ENCODE data around the gene FBXO3. TPM values are rescaled to one million over a fixed set of nuclear protein-coding genes. Genes with fewer than 3 reads are reported as not detected.

The FBXO3 gene
- total and polyA plus RNA-seq, 2 of the 8 experiments (the other 6 are each of a cell fraction or from before 2014, with no cell fraction given) = 15.9 to 25.7 TPM

DNA sequence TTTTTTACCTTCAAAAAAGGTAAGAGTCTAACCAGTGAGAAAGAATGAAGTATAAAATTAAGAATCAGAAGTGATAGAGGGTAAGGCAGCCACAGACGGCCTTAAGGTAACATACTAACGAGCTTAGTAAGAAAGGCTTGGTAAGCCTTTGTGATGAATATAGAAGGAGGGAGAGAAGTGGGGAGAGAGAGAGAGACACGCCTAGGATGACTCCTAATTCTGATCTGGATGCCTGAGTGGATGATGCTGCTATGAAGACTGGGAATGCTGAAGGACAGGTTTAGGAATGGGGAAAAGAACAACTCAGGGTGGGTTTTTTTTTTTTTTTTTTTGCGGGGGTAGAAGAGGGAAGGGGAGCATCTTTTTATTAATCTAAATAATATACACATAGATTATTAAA is 4.8 kb downstream of the FBXO3 start (continued):
- no peak for TF ChIP-seq CTBP2 (IDR thresholded peaks at IDR 0.05; ENCODE audit: borderline replicate concordance, insufficient read depth, insufficient read length, low read length)
- TF ChIP-seq TBP (IDR thresholded peaks at IDR 0.05; ENCODE audit: low read depth, low read length) = no peak

Data from H1 (cell line).